HG02840 (cell line): ENCODE results near the gene AK6.
"Not testable (repeated sequence)": the region's sequence is repeated elsewhere in the genome, so short reads cannot be mapped to it uniquely, and the experiment has no call there.

ENCODE experiments used
- ATAC-seq: cut with Tn5 transposase; IDR thresholded peaks from one replicate; pipeline ENCODE4 v1.9.1; 2021; ENCODE audit warnings: mild to moderate bottlenecking, moderate library complexity, moderate number of reproducible peaks; ENCODE audit not compliant: unreplicated experiment, low FRiP score

AK6 gene

GRCh38 chr5:69341520-69342161 lies 27.7 kb downstream of the AK6 start:
- ATAC-seq, result no peak

- no peak for ATAC-seq
These were observed 33.9 kb downstream of the AK6 start for GRCh38 chr5:69335341-69335935.

GRCh38 chr5:69334793-69335268 lies 34.5 kb downstream of the AK6 start:
- peak; percentile 55 for ATAC-seq

- not testable (repeated sequence) for ATAC-seq
These were observed 35.5 kb downstream of the AK6 start for GRCh38 chr5:69333668-69334315.

GRCh38 chr5:69331528-69332445 lies 37.5 kb downstream of the AK6 start:
- no peak for ATAC-seq

- ATAC-seq, result no peak
These were observed 39.3 kb downstream of the AK6 start for GRCh38 chr5:69329905-69330489.

- ATAC-seq, result no peak
These were observed 43.0 kb downstream of the AK6 start for GRCh38 chr5:69326365-69326764.

GRCh38 chr5:69317391-69317790 lies 51.9 kb downstream of the AK6 start:
- no peak for ATAC-seq

- no peak for ATAC-seq
These were observed 53.3 kb downstream of the AK6 start for GRCh38 chr5:69315972-69316371.

- no peak for ATAC-seq
These were observed 55.9 kb downstream of the AK6 start for GRCh38 chr5:69313428-69313827.

GRCh38 chr5:69312459-69313160 lies 56.7 kb downstream of the AK6 start:
- ATAC-seq, result no peak

GRCh38 chr5:69309380-69309779 lies 59.9 kb downstream of the AK6 start:
- ATAC-seq, result no peak

- ATAC-seq, result no peak
These were observed 61.2 kb downstream of the AK6 start for GRCh38 chr5:69308046-69308553.

GRCh38 chr5:69305512-69305911 lies 63.8 kb downstream of the AK6 start:
- no peak for ATAC-seq
